ENCODE measurements around the gene MAD1L1.

The MAD1L1 gene

GRCh38 chr7:1965579-1966294 lies 267.0 kb downstream of the MAD1L1 start:
- TF ChIP-seq CTCF (IDR thresholded peaks at IDR 0.05) = no peak

GRCh38 chr7:1964913-1965578 lies 267.7 kb downstream of the MAD1L1 start:
- no peak for TF ChIP-seq CTCF (IDR thresholded peaks at IDR 0.05)

DNA sequence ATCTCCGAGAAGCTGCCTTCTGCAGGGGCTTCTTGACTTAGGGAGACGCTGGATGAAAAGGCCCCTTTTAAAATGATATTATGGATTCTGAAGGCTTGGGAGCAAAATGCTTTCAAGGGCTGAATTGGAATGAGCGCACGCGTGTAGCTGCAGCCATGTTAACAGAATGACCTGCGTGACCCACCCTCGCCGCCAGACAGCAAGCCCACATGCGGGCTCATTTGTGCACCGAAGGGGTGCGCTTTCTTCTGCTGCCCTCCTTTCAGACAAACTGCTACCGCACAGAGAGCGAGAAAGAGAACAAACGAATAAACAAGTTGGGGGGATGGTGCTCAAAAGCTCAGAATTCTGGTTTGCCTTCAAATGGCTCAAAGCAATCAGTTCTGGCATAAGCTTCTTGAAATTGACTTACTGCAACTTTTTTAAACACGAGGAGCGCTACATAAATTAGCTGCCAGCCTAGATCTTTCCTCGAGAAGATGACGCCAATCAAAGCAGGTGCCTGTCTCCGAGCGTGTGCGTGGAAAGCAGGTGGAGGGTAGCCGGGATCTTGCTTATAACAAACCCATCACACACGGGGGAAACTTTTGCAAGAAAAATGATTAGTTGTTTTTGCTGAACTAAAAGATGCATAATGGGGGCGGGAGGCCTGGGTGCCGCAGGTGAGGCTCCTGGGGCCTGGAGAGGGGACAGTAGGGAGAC lies 268.4 kb downstream of the MAD1L1 start:
- TF ChIP-seq CTCF (IDR thresholded peaks at IDR 0.05) = no peak

DNA sequence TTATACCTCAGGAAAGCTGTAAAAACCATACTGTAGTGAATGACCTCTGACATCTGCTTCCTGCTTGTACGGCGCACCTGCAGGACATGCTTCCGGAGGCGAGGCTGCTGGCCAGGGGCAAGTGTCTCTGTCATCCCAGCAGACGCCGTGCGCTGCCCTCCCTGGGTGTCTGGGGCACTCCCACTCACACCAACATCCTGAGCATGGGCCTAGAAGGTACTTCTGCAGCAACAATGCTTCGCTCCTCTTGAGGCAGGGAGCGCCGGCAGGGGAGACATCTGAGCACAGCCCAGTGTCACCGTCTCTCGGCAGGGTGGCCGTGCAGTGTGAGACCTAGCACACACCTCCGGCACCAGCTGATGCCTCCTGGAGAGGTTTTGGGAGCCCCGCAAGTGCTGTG lies 269.2 kb downstream of the MAD1L1 start:
- TF ChIP-seq CTCF (IDR thresholded peaks at IDR 0.05) = no peak

DNA sequence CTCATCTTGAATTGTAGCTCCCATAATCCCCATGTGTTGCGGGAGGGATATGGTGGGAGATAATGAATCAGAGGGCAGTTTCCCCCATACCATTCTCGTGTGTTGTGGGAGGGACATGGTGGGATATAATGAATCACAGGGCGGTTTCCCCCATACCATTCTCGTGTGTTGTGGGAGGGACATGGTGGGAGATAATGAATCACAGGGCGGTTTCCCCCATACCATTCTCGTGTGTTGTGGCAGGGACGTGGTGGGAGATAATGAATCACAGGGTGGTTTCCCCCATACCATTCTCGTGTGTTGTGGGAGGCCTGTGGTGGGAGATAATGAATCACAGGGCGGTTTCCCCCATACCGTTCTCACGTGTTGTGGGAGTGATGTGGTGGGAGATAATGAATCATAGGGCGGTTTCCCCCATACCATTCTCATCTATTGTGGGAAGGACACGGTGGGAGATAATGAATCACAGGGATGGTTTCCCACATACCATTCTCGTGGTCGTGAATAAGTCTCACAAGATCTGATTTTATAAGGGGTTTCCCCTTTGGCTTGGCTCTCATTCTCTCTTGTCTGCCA lies 271.0 kb downstream of the MAD1L1 start:
- no peak for TF ChIP-seq CTCF (IDR thresholded peaks at IDR 0.05)

DNA sequence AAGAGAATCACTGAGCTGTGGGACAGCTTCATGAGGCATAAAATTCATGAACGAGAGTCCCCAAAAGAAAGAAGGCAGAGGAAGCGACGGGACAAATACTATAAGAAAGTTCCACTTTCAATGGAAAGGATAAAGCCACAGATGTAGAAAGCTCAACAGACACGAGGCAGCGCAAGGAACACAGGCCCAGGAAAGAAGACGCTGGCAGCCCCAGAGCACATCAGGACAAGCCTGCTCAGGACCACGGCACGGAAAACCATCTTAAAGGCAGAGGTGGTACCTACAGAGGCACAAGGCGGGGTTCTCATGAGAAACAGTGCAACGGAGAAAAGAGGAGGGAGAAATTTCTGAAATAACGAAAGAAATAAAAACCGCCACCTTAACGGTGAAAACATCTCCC lies 273.4 kb downstream of the MAD1L1 start:
- no peak for TF ChIP-seq CTCF (IDR thresholded peaks at IDR 0.05)

DNA sequence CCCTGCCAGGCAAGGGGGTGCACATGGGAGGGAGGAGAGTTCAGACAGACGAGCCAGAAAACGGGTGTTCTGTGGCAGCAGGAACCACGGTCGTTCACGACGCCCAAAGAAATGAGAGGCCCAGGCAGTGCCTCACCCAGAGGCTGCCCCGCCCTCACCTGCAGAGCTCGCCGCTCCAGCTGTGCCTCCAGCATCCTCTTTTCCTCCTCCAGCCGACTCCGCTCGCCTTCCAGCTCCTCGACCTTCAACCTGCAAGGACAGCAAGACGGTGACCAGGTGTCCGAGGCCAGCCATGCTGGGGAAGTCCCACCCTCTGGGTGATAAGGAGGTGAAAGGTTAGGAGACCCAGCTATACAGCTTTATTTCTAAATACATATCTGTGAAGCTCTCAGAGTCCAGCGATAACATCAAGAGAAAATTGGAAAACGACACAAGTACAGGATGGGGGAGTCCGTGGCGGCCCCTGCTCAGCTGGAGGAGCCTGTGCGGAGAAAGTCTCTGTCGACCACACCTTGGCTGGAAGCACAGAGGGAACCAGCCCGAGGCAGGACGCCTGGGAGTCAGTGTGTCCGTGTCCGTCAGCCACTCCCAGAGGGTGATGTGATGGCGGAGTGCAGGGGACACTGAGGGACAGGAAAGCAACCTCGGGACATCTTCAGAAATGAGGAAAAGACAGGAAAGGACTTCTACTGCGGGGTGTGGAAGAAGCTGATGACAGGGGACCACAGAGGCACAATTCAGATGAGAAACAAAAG lies 275.1 kb downstream of the MAD1L1 start:
- TF ChIP-seq CTCF (IDR thresholded peaks at IDR 0.05) = no peak

Measured in LNCAP (cell line).